ENCODE results near the gene RCAN3.

RCAN3 gene

DNA sequence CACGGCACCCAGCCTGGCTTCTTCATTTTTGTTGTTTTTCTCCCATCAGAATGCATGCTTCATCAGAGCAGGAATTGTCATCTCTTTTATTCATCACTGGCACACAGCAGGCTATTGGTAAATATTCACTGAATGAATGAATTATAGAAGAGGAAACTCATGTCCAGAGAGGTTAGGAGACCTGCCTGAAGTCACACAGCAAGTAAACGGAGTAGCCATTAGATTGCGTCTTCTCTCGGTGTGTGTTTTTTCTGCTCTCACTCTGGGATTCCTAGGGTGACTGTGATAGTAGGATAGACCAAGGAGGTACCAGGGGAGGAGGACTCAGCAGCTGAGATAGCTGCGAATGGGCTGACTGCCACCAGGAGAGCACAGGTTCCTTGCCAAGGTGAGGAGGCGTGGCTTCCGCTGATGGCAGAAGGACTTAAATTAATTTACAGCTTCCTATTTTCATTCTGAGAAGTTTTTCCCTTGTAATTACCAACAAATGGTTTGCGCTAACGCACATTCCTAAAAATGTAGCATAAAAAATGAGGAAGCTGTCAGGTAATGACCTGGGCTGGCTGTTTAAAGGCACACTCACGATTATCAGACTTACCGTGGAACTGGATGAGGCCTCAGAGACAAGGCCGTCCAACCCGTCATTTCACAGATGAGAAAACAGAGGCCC is 48.8 kb downstream of the RCAN3 start:
- no peak for DNase-seq (ENCODE audit: low read depth)

GRCh38 chr1:24551960-24552571 is 49.4 kb downstream of the RCAN3 start:
- no peak for DNase-seq (ENCODE audit: low read depth)

- no peak for DNase-seq (ENCODE audit: low read depth)
These were observed 51.3 kb downstream of the RCAN3 start for GRCh38 chr1:24553931-24554330.

GRCh38 chr1:24554714-24555113 is 52.1 kb downstream of the RCAN3 start:
- no peak for DNase-seq (ENCODE audit: low read depth)

DNA sequence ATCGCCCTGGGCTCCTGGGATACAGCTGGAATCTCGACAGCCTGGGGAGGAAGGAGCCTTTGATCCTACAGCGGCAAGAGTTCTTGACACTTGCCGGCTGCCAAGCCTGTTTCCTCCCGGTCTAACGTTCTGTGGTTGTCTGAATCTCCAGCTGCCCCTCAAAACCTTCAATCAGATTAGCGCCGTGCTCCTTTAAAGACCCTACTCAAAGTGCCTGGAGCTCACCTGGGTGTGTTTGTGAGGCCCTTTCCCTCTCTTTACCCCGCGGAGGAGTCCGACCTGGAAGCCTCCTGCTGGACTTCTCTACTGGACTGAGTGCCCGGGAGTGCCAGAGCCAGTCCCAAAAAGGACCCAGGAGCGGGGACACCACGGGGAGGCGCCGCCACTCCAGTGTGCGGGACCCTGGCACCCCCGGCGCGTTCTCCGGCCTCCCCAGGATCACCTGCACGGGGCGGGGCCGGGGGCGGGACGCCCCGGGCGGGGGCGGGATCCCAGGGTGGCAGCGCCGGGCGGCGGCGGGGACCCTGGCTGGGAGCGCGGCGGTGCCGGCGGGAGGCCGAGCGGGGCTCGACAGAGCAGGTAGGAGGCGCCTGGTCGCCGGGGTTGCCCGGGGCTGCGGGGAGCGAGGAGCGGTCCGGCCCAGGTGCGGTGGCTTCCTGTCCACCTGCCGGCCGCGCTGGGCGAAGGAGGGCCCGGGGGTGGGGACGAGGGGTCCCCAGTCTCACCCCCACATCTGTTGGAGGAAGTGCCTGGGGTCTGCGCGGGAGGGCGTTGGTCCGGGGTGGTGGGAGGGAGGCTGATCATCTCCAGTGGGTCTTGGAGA is 53.2 kb downstream of the RCAN3 start, which contains the start of gene NCMAP:
Gene NCMAP (plus strand): TSS at position 497 of the 823 bp plus-strand sequence. CDS start 39,344 bp downstream, outside the sequence.
- DNase-seq (ENCODE audit: low read depth): peak; percentile 26

GRCh38 chr1:24556414-24556795 is 53.8 kb downstream of the RCAN3 start:
- DNase-seq (ENCODE audit: low read depth): no peak

DNA sequence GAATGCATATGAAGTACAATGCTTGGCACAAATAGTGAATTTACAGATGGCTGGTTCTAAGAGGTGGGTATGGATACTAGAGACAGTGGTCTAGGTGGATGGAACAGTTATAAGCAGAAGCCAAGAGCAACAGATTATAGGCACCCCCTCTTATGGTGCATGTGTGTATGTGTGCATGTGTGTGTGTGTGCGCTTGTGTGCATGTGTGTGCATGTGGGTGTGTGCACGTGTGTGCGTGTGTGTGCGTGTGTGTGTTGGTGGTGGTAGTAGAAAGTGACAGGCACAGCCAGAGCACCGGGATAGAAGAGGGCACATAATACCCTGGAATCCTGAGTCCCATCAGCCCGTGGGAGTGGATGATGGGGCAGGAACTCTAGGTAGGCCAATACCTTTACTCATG is 54.6 kb downstream of the RCAN3 start:
- no peak for DNase-seq (ENCODE audit: low read depth)

- DNase-seq (ENCODE audit: low read depth): no peak
These were observed 55.1 kb downstream of the RCAN3 start for GRCh38 chr1:24557711-24558131.

DNA sequence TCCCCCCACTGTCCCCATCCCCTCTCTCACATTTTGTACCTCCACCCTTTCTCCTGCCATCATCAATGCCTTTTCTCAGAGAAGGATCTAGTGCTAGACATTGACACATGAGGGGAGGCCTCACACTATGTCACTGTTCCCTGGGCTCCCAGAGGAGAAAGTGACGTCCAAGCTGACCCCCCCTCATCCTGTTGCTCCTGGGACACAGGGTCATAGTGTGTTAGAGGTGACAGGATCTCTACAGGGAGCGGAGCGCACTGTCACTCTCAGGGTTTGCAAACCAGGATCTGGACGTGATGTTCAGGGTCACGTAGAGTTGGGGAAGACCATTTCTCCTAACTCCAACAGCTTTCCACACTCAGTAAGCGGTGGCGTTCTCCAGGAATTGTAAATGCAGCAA is 55.8 kb downstream of the RCAN3 start:
- no peak for DNase-seq (ENCODE audit: low read depth)

- no peak for DNase-seq (ENCODE audit: low read depth)
These were observed 56.5 kb downstream of the RCAN3 start for GRCh38 chr1:24558902-24559791.

DNA sequence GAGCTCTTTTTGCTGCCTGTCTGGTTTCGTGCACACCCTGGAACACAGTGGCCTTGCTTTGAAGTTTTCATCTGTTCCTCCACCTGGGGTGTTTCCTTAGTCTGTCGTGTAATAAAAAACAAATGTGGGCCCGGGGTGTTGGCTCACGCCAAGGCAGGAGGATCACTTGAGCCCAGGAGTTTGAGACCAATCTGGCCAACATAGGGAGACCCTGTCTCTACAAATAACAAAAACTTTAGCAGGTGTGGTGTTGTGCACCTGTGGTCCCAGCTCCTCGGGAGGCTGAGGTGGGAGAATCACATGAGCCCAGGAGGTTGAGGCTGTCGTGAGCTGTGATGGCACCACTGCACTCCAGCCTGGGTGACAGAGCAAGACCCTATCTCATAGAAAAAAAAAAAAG is 57.7 kb downstream of the RCAN3 start:
- DNase-seq (ENCODE audit: low read depth): no peak

- DNase-seq (ENCODE audit: low read depth): no peak
These were observed 60.0 kb downstream of the RCAN3 start for GRCh38 chr1:24562625-24563024.

- no peak for DNase-seq (ENCODE audit: low read depth)
These were observed 62.1 kb downstream of the RCAN3 start for GRCh38 chr1:24564695-24565094.

GRCh38 chr1:24566236-24566867 is 63.7 kb downstream of the RCAN3 start:
- no peak for DNase-seq (ENCODE audit: low read depth)

- no peak for DNase-seq (ENCODE audit: low read depth)
These were observed 65.3 kb downstream of the RCAN3 start for GRCh38 chr1:24567792-24568388.

DNA sequence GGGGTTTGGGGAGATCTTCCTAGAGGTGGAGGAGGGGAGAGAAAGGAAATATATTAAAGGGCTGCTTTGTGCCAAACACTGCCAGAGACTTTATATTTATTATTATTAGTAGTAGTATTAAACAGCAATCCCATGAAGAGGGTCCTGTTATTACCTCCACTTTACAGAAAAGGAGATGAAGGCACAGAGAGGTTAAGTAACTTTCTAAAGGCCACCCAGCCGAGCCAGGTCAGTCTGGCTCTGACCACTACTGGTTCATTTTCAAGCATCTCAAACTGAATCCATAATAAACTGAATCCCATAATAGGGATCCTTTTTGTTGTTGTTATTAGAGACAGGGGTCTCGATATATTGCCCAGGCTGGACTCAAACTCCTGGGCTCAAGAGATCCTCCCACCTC is 65.8 kb downstream of the RCAN3 start:
- no peak for DNase-seq (ENCODE audit: low read depth)

- DNase-seq (ENCODE audit: low read depth): no peak
These were observed 67.9 kb downstream of the RCAN3 start for GRCh38 chr1:24570265-24571125.

- no peak for DNase-seq (ENCODE audit: low read depth)
These were observed 69.7 kb downstream of the RCAN3 start for GRCh38 chr1:24572301-24572700.

DNA sequence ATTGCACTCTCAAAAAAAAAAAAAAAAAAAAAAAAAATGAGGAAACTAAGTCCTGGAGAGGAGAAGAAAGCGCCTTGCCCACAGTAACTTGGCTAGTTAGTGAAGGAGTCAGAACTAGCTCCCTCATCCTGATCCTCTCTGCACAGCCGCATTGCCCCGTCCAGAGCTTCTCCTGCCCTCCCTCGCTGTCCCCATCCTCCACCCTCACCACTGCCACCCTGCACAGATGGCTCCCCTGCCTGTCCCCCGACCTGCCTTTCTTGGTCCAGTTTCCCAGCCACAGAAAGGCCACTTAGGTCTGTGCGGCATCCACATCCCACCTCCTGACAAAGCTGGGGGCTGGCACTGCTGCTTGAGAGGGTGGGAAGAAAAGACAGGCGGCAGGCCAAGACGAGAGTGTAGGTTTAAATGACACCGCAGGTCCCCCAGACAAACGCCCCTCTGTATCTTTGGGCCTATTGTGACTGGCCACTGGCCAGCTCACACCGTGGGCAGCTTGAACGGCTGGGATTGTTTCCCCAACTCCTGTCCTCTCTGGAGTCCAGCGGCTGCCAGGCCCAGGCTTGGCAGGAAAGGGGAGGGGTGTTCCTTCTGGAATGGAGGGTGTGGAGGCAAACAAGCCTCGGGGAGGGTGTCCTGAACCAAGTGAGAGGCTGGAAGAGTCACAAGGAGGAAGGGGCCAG is 73.4 kb downstream of the RCAN3 start:
- DNase-seq (ENCODE audit: low read depth): no peak

- no peak for DNase-seq (ENCODE audit: low read depth)
These were observed 76.2 kb downstream of the RCAN3 start for GRCh38 chr1:24578846-24579245.

All from stimulated activated CD8-positive, alpha-beta memory T cell treated with anti-CD3 and anti-CD28 coated beads, Interleukin-12 subunit alpha, Interleukin-12 subunit beta, amount 100 ng/mL, for 1 hour (primary cell).